ENCODE results near the gene ABCC12.

The ABCC12 gene

DNA sequence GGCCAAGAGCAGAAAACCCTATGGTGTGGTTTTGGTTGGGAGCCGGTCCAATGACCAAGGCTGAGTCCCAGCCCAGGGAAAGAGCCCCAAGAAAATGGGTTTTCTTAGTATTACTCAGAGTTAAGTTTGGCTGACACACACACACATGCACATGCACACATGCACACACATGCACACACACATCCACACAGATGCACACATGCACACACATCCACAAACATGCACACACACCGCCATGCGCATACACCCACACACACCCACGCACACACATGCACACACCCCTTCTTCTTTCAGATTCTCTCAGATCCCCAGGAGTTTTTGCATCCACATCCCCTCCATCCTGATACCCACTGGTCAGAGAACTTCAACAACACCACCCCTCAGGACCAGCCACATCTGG lies 9.1 kb downstream of the ABCC12 start:
- Histone ChIP-seq H3K23ac (ENCODE audit: low read depth, low read length, poor library complexity) (no peak overlapping the region), H3K18ac (ENCODE audit: low read length) (no peak overlapping the region), H3K27me3 (ENCODE audit: control insufficient read depth in 3 of 3, insufficient read depth in 3 of 3, low read depth in 1 of 3, low read length in 3 of 3) (no peaks in the 10 kb centered on the region), H3K14ac (ENCODE audit: low read length) (no peak overlapping the region), H4K8ac (ENCODE audit: low read depth, low read length) (no peak overlapping the region), H2AK5ac (ENCODE audit: low read depth, low read length) (no peak overlapping the region), H3K9me3 (replicated peaks in 1 of 2; ENCODE audit: control insufficient read depth in 2 of 2, insufficient read depth in 1 of 2, low read depth in 1 of 2, low read length in 2 of 2) (peaks cover 0 to 1% of the 10 kb centered on the region in 2 donors), H3K4me2 (ENCODE audit: insufficient read depth, low read length, poor library complexity, severe bottlenecking) (no peak overlapping the region), H2BK12ac (ENCODE audit: low read length) (no peak overlapping the region), H2AFZ (ENCODE audit: low read length) (no peak overlapping the region), H3K36me3 (replicated peaks in 1 of 2; ENCODE audit: control insufficient read depth in 2 of 2, insufficient read depth in 2 of 2, low read length in 2 of 2) (no peaks in the 10 kb centered on the region), H3K4ac (ENCODE audit: low read length) (no peak overlapping the region), H2BK5ac (ENCODE audit: low read length) (no peak overlapping the region), H3K4me3 (ENCODE audit: low read length in 2 of 2) (no peak overlapping the region), H4K91ac (ENCODE audit: low read depth, low read length, poor library complexity) (no peak overlapping the region), H3K79me1 (ENCODE audit: low read depth, low read length) (no peaks in the 10 kb centered on the region), H3K4me1 (ENCODE audit: control insufficient read depth in 2 of 2, insufficient read depth in 1 of 2, low read depth in 1 of 2, low read length in 2 of 2) (peaks cover 0 to 6% of the 10 kb centered on the region in 2 donors), H3K27ac (replicated peaks; ENCODE audit: low read length) (no peak overlapping the region), H3K9ac (ENCODE audit: low read depth, low read length, poor library complexity) (no peak overlapping the region), H2BK15ac (ENCODE audit: low read length) (no peak overlapping the region), H2BK120ac (ENCODE audit: low read depth, low read length) (no peak overlapping the region)
- no peak for DNase-seq (ENCODE audit: low spot score)
- no CpG with 5 or more reads among the region's 4 CpGs for WGBS, 2 donors (ENCODE audit: extremely low coverage in 2 of 2, insufficient read length in 2 of 2, insufficient replicate concordance in 1 of 2)

- Histone ChIP-seq H3K27me3 (ENCODE audit: control insufficient read depth in 3 of 3, insufficient read depth in 3 of 3, low read depth in 1 of 3, low read length in 3 of 3) (no peaks in the 10 kb centered on the region), H3K4me1 (ENCODE audit: control insufficient read depth in 2 of 2, insufficient read depth in 1 of 2, low read depth in 1 of 2, low read length in 2 of 2) (peaks cover 0 to 6% of the 10 kb centered on the region in 2 donors), H4K91ac (ENCODE audit: low read depth, low read length, poor library complexity) (no peak overlapping the region), H3K18ac (ENCODE audit: low read length) (no peak overlapping the region), H2BK5ac (ENCODE audit: low read length) (no peak overlapping the region), H3K4ac (ENCODE audit: low read length) (no peak overlapping the region), H2AFZ (ENCODE audit: low read length) (no peak overlapping the region), H3K9me3 (replicated peaks in 1 of 2; ENCODE audit: control insufficient read depth in 2 of 2, insufficient read depth in 1 of 2, low read depth in 1 of 2, low read length in 2 of 2) (peaks cover 0 to 1% of the 10 kb centered on the region in 2 donors), H4K8ac (ENCODE audit: low read depth, low read length) (no peak overlapping the region), H3K36me3 (replicated peaks in 1 of 2; ENCODE audit: control insufficient read depth in 2 of 2, insufficient read depth in 2 of 2, low read length in 2 of 2) (no peaks in the 10 kb centered on the region), H2BK120ac (ENCODE audit: low read depth, low read length) (no peak overlapping the region), H2AK5ac (ENCODE audit: low read depth, low read length) (no peak overlapping the region), H2BK15ac (ENCODE audit: low read length) (no peak overlapping the region), H3K9ac (ENCODE audit: low read depth, low read length, poor library complexity) (no peak overlapping the region), H3K4me3 (ENCODE audit: low read length in 2 of 2) (no peak overlapping the region), H3K79me1 (ENCODE audit: low read depth, low read length) (no peaks in the 10 kb centered on the region), H2BK12ac (ENCODE audit: low read length) (no peak overlapping the region), H3K23ac (ENCODE audit: low read depth, low read length, poor library complexity) (no peak overlapping the region), H3K27ac (replicated peaks; ENCODE audit: low read length) (no peak overlapping the region), H3K4me2 (ENCODE audit: insufficient read depth, low read length, poor library complexity, severe bottlenecking) (no peak overlapping the region), H3K14ac (ENCODE audit: low read length) (no peak overlapping the region)
- no peak for DNase-seq (ENCODE audit: low spot score)
- WGBS, 2 donors (ENCODE audit: extremely low coverage in 2 of 2, insufficient read length in 2 of 2, insufficient replicate concordance in 1 of 2), result no CpG with 5 or more reads among the region's 7 CpGs
Observed at GRCh38 chr16:48146131-48146530, 9.7 kb downstream of the ABCC12 start.

DNA sequence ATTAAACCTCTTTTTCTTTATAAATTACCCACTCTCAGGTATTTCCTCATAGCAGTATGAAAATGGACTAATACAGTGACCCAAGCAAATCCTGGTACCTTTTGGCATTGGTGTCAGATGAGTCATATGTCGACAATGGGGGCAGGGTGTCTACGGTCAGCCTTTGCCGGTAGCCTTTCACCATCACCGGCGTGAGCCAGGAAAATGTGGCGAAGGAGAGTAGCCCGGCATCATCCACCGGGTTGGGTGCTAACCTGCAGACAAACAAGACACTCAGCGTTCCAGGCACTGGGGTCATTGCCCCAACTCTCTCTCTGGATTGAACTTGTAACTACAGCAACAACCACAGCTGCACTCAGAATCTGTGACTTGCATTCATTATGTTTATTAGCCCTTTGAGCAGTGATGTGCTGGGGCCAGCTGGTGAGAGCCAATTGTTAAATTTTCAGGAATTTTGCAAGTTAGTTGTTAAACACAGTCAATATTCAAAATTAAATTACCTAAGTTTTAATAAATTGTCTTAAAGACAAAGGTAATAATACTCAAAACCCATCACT lies 11.9 kb downstream of the ABCC12 start:
- H3K79me1 ChIP-seq (ENCODE audit: low read depth, low read length), result no peaks in the 10 kb centered on the region
- no peak overlapping the region for H3K27ac ChIP-seq (replicated peaks; ENCODE audit: low read length)
- peaks cover 0 to 6% of the 10 kb centered on the region in 2 donors for H3K4me1 ChIP-seq (ENCODE audit: control insufficient read depth in 2 of 2, insufficient read depth in 1 of 2, low read depth in 1 of 2, low read length in 2 of 2)
- H3K27me3 ChIP-seq (ENCODE audit: control insufficient read depth in 3 of 3, insufficient read depth in 3 of 3, low read depth in 1 of 3, low read length in 3 of 3), result no peaks in the 10 kb centered on the region
- no peak overlapping the region for H3K4me3 ChIP-seq (ENCODE audit: low read length in 2 of 2)
- no peak overlapping the region for H2AK5ac ChIP-seq (ENCODE audit: low read depth, low read length)
- H3K36me3 ChIP-seq (replicated peaks in 1 of 2; ENCODE audit: control insufficient read depth in 2 of 2, insufficient read depth in 2 of 2, low read length in 2 of 2), result no peaks in the 10 kb centered on the region
- no peak overlapping the region for H2BK12ac ChIP-seq (ENCODE audit: low read length)
- H3K14ac ChIP-seq (ENCODE audit: low read length), result no peak overlapping the region
- no CpG with 5 or more reads among the region's 9 CpGs for WGBS, 2 donors (ENCODE audit: extremely low coverage in 2 of 2, insufficient read length in 2 of 2, insufficient replicate concordance in 1 of 2)
- no peak for DNase-seq (ENCODE audit: low spot score)
- no peak overlapping the region for H3K4me2 ChIP-seq (ENCODE audit: insufficient read depth, low read length, poor library complexity, severe bottlenecking)
- H3K18ac ChIP-seq (ENCODE audit: low read length), result no peak overlapping the region
- H3K9me3 ChIP-seq (replicated peaks in 1 of 2; ENCODE audit: control insufficient read depth in 2 of 2, insufficient read depth in 1 of 2, low read depth in 1 of 2, low read length in 2 of 2), result peaks cover 0 to 1% of the 10 kb centered on the region in 2 donors
- no peak overlapping the region for H3K9ac ChIP-seq (ENCODE audit: low read depth, low read length, poor library complexity)
- no peak overlapping the region for H2BK5ac ChIP-seq (ENCODE audit: low read length)
- H3K23ac ChIP-seq (ENCODE audit: low read depth, low read length, poor library complexity), result no peak overlapping the region
- H2BK120ac ChIP-seq (ENCODE audit: low read depth, low read length), result no peak overlapping the region
- no peak overlapping the region for H2AFZ ChIP-seq (ENCODE audit: low read length)
- H4K91ac ChIP-seq (ENCODE audit: low read depth, low read length, poor library complexity), result no peak overlapping the region
- no peak overlapping the region for H2BK15ac ChIP-seq (ENCODE audit: low read length)
- no peak overlapping the region for H3K4ac ChIP-seq (ENCODE audit: low read length)
- H4K8ac ChIP-seq (ENCODE audit: low read depth, low read length), result no peak overlapping the region

DNA sequence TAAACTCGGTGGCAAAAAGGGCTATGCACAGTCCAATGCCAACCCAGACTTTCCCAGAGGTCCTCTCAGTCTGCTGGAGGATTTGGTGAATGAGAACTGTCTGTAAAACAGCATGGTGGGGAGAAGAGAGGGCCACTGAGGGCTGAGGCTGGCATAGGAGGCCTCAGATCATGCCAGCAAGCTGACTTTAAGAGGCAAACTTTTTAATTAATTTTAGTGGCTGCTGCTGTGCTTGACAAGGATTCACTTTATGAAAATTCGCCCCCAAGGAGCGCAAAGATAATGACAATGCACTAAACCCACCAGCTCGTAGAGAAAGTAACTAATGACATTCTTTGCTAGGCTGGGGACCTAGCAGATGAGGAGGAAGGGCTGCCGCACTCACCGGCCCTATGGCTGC lies 15.0 kb downstream of the ABCC12 start:
- peak overlapping the region; percentile 21 for H3K18ac ChIP-seq (ENCODE audit: low read length)
- no peaks in the 10 kb centered on the region for H3K79me1 ChIP-seq (ENCODE audit: low read depth, low read length)
- WGBS, 2 donors (ENCODE audit: extremely low coverage in 2 of 2, insufficient read length in 2 of 2, insufficient replicate concordance in 1 of 2), result no CpG with 5 or more reads among the region's 6 CpGs
- no peak overlapping the region for H3K4ac ChIP-seq (ENCODE audit: low read length)
- no peak overlapping the region for H3K9ac ChIP-seq (ENCODE audit: low read depth, low read length, poor library complexity)
- no peak overlapping the region for H2AFZ ChIP-seq (ENCODE audit: low read length)
- H2BK120ac ChIP-seq (ENCODE audit: low read depth, low read length), result no peak overlapping the region
- no peaks in the 10 kb centered on the region for H3K27me3 ChIP-seq (ENCODE audit: control insufficient read depth in 3 of 3, insufficient read depth in 3 of 3, low read depth in 1 of 3, low read length in 3 of 3)
- no peak for DNase-seq (ENCODE audit: low spot score)
- H3K23ac ChIP-seq (ENCODE audit: low read depth, low read length, poor library complexity), result no peak overlapping the region
- no peak overlapping the region for H4K8ac ChIP-seq (ENCODE audit: low read depth, low read length)
- H3K9me3 ChIP-seq (replicated peaks in 1 of 2; ENCODE audit: control insufficient read depth in 2 of 2, insufficient read depth in 1 of 2, low read depth in 1 of 2, low read length in 2 of 2), result no peaks in the 10 kb centered on the region
- H3K4me3 ChIP-seq (ENCODE audit: low read length in 2 of 2), result no peak overlapping the region
- H2BK12ac ChIP-seq (ENCODE audit: low read length), result no peak overlapping the region
- no peak overlapping the region for H4K91ac ChIP-seq (ENCODE audit: low read depth, low read length, poor library complexity)
- no peak overlapping the region for H3K27ac ChIP-seq (replicated peaks; ENCODE audit: low read length)
- no peak overlapping the region for H2BK15ac ChIP-seq (ENCODE audit: low read length)
- H2BK5ac ChIP-seq (ENCODE audit: low read length), result peak overlapping the region; percentile 63
- H3K4me1 ChIP-seq (ENCODE audit: control insufficient read depth in 2 of 2, insufficient read depth in 1 of 2, low read depth in 1 of 2, low read length in 2 of 2), result peaks cover 2 to 6% of the 10 kb centered on the region in 2 donors
- no peak overlapping the region for H2AK5ac ChIP-seq (ENCODE audit: low read depth, low read length)
- no peak overlapping the region for H3K4me2 ChIP-seq (ENCODE audit: insufficient read depth, low read length, poor library complexity, severe bottlenecking)
- H3K14ac ChIP-seq (ENCODE audit: low read length), result no peak overlapping the region
- H3K36me3 ChIP-seq (replicated peaks in 1 of 2; ENCODE audit: control insufficient read depth in 2 of 2, insufficient read depth in 2 of 2, low read length in 2 of 2), result no peaks in the 10 kb centered on the region
